Hematopoietic multipotent progenitor cell treated with erythropoietin and hydrocortisone succinate and interleukin-3 and kit ligand, for 6 days (in vitro differentiated cells): Measurements from ENCODE around the gene KLHL17.
A peak's percentile ranks its signal among the peaks of the same experiment; 100 is the strongest.
"Not testable (repeated sequence)": the region's sequence is repeated elsewhere in the genome, so short reads cannot be mapped to it uniquely, and the experiment has no call there.

Experiments used
- DNase-seq: peaks from one replicate; pipeline ENCODE4 v3.0.0-alpha.2; 2015

Gene KLHL17

DNA sequence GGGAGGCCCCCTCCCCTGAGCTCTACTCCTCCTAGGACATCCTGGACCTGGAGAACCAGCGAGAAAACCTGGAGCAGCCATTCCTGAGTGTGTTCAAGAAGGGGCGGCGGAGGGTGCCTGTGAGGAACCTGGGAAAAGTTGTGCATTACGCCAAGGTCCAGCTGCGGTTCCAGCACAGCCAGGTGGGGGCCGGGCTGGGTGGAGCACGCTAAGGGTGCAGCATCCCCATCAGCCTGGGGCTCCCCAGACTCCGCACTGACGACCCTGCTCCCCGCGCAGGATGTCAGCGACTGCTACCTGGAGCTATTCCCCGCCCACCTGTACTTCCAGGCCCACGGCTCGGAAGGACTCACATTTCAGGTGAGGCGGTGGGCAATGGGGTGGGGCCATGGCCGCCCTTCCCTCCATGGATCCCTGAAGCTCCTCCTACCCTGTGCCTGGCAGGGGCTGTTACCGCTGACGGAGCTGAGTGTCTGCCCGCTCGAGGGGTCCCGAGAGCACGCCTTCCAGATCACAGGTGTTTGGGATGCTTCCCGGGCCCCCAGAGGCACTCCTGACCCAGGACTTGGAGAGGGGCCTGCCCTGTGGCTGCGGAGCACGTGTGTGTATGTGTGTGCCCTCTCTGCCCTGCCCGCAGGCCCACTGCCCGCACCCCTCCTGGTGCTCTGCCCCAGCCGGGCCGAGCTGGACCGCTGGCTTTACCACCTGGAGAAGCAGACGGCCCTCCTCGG is 10.0 kb downstream of the KLHL17 start:
- DNase-seq: no peak

DNA sequence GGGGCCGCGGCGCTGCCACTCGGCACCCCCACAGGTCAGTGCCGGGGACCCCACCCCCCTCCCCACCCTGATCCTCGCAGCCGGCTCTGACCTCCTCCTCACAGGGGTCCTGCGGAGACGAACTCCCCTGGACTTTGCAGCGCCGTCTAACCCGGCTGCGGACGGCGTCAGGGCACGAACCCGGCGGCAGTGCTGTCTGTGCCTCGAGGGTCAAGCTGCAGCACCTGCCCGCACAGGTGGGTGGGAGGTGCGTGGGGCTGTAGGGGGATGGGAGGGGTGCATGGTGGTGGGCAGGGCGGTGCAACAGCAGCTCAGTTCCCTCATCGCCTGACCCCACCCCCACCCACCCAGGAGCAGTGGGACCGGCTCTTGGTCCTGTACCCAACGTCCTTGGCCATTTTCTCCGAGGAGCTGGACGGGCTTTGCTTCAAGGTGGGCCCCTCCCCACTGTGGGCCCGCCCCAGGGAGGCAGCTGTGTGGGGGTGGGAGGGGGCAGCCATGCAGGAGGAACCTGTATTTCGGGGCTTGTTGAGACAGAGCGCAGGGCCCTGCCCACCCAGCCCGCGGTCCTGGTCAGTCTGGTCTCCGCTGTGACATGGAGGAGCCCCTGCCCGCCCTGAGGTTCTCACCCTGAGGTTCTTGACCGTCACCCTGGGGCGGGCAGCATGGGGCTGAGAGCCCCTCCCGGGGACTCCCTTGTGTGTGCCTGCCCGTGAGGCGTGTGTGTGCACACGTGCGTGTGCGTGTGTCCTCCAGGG is 10.8 kb downstream of the KLHL17 start:
- DNase-seq: no peak

DNA sequence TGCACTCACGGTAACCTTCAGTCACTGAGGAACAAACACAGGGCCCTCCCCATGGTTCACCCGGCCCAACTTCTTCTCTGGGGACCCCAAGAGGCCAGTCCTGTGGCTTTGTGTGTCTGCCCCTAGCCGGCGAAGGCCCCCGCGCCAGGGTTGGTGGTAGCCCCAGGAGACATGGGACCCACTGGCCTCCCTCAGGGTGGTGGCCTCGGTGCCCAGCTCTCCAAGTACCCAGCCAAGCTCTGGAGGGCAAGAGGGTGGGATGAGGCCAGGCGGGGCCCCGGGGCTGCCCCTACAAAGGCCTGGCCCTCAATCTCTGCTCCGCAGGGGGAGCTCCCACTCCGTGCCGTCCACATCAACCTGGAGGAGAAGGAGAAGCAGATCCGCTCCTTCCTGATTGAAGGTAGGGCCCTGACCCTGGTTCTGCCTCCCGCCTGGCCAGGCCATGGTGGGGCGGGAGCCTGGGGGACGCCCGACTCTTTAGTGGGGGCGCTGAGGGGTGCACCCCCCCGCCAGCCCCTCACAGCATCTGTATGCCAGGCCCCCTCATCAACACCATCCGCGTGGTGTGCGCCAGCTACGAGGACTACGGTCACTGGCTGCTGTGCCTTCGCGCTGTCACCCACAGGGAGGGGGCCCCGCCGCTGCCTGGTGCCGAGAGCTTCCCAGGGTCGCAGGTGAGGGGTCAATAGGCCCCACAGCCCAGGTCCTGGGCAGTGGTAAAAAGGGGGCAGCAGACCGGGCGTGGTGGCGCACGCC is 11.5 kb downstream of the KLHL17 start:
- DNase-seq: no peak

DNA sequence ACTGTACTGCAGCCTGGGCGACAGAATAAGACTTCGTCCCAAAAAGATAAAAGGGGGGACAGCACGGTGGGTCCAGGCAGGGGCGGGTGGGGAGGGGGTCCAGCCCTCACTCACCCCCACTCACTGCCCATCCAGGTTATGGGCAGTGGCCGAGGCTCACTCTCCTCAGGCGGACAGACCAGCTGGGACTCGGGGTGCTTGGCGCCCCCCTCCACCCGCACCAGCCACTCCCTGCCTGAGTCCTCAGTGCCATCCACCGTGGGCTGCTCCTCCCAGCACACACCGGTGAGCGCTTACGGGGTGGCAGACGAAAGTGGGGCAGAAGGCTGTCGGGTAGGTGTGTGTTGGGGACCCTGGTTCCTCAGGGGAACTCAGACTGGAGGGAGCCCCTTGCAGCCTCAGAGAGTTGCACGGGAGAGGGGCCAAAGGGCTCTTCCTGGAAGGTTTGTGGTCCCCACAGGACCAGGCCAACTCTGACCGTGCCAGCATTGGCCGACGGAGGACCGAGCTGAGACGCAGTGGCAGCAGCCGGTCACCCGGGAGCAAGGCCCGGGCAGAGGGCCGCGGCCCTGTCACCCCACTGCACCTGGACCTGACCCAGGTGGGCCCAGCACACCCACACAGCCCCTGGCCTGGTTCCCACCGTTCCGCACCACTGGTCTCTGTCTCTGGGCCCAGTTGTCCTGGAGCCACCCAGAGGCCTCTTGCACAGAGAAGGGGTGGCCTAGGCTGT is 12.5 kb downstream of the KLHL17 start:
- no peak for DNase-seq

DNA sequence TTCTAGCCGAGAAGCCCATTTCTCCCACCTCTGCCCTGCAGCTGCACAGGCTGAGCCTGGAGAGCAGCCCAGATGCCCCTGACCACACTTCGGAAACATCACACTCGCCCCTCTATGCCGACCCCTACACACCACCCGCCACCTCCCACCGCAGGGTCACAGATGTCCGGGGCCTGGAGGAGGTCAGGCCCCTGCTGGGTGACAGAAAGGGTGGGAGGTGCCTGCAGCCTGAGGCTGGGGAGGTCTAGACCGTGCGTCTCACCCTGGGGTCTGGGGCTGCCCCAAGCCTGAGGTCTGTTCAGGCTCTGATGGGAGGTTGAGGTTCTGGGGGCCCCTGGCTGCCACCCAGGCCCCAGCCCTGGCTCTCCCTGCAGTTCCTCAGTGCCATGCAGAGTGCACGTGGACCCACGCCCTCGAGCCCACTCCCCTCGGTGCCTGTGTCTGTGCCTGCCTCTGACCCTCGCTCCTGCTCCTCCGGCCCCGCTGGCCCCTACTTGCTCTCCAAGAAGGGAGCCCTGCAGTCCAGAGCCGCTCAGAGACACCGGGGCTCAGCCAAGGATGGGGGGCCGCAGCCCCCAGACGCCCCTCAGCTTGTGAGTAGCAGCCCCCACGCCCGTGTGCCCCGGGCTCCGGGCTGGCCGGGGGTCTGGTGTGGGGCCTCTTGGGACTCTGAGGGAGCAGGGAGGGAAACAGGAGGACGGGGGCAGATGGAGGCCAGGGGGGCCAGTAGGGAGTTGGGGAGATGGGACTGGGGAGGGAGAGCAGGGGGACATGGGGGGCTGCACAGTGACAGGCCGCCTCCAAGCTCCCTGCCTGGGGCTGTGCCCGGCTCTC is 13.3 kb downstream of the KLHL17 start:
- no peak for DNase-seq

DNA sequence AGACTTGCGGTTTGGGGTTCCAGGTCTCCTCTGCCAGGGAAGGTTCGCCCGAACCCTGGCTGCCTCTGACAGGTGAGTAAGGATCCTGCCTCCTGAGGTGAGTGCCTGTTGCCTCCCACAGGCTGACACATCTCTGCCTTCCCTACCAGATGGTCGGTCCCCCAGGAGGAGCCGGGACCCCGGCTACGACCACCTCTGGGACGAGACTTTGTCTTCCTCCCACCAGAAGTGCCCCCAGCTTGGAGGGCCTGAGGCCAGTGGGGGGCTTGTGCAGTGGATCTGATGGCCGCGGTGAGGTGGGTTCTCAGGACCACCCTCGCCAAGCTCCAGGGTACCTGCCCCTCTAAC is 13.9 kb downstream of the KLHL17 start:
- DNase-seq: no peak

DNA sequence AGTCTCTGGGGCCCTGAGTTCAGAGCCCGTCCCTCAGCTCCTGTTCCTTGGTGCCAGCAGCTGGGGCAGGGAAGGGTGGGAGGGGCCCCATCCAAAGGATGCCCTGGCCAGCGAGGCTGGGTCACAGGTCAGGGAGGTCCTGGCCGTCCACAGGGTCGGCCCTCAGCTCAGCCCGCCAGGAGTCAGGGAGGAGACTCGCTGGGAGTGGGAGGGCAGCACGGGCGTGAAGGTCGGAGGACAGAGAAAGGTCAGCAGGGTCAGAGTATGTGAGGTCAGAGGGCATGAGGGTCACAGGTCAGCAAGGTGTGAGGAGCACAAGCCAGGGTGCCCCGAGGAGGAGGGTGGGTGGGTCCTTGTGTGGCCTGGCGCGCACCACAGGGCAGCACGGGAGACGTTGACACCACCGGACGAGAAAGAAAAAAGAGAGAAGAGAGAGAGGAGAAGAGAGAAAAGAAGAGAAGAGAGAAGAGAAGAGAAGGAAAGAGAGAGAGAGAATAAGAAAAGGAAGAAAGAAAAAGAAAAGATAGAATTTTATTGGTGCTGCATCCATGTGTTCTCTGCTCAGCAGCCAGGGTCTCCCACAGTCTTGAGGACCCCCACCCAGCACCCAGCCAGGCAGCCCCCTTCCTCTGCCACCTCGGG is 14.4 kb downstream of the KLHL17 start:
- no peak for DNase-seq

DNA sequence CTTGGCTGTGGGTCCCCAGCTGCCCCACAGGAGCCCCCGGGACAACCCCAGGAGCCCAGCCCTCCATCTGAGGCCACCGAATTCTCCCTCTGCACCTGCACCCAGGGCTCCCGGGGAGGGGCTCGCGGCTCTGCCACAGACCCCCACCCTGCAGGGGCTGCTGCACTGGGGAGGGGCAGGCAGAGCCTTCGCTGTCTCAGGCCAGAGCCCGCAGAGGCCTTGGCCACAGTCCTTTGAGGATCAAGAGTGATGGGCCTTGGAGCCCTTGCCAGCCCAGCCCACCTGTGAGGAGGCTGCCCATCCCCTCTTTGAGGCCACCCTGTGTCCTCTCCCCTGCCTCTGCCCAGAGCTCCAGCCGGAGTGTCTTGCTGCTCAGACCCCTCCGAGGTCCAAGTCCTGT is 15.0 kb downstream of the KLHL17 start:
- no peak for DNase-seq

DNA sequence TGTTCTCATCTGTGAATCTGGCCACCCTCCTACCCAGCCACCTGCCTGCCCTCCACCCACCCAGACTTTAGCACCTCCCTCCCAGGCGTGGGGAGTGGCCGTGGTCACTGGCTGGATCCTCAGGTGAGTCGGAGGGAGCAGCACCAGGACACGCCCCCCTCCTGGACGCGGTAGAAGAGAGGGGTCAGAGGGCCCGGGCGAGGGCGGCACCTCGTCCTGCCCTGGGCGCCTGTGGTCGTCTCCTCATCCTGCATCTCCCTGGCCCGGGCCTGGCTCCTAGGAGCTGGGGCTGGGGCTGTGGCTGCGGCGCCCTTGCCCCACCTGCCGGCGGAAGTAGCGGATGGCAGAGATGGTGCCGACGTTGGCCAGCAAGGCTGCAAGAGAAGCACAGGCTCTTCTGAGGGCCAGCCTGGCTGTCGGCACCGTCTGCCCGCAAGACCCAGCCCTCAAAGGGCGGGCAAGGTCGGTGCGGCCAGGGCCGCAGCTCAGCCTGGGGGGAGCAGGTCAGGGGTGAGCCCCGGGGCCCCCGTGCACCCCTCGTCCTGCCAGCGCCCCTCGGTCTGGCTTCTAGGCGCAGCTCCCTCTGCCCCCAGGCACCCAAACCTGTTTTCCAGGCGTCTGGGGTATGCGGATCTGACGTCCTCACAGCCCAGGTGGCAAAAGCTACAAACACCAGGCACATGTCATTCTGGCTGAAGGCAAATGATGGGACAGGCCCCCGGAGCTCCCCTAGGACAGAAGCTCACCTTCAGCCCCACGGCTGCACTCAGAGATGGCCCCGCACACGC is 15.7 kb downstream of the KLHL17 start:
- DNase-seq: peak; percentile 73

DNA sequence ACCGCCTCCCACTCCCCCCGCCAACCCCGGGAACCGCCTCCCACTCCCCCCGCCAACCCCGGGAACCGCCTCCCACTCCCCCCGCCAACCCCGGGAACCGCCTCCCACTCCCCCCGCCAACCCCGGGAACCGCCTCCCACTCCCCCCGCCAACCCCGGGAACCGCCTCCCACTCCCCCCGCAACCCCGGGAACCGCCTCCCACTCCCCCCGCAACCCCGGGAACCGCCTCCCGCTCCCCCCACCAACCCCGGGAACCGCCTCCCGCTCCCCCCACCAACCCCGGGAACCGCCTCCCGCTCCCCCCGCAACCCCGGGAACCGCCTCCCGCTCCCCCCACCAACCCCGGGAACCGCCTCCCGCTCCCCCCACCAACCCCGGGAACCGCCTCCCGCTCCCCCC is 16.4 kb downstream of the KLHL17 start:
- DNase-seq: not testable (repeated sequence)

DNA sequence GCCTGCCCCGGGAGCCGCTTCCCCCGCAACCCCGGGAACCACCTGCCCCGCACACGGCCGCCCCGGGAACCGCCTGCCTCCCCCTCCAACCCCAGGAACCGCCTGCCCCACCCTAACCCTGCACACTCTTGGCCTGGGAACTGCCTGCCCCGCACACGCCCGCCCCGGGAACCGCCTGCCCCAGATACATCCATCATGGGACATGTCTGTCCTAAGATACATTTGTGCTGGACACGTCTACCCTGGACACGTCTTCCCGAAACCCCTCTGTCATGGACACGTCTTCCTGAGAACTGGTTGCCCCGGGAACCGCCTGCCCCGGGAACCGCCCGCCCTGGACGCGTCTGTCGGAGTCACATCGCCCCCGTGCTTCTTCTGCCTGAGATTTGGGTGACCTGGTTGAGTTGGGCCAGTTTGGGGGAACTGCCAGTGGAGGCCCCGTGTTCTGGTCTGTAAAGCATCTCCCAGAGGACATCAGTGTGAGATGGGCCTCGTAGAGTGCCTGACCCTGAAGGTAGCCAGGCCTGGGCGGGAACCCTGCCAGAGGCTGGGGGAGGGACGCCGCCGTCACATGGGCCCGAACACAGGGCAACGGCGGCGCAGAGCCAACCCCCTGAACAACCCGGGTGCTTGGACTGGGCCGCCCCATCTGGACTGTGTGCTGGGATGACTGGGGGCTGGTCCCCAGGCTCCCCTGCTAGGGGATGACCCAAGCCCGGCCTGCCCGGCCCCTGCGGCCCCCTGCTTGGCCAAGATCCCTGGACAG is 17.9 kb downstream of the KLHL17 start:
- DNase-seq: no peak

DNA sequence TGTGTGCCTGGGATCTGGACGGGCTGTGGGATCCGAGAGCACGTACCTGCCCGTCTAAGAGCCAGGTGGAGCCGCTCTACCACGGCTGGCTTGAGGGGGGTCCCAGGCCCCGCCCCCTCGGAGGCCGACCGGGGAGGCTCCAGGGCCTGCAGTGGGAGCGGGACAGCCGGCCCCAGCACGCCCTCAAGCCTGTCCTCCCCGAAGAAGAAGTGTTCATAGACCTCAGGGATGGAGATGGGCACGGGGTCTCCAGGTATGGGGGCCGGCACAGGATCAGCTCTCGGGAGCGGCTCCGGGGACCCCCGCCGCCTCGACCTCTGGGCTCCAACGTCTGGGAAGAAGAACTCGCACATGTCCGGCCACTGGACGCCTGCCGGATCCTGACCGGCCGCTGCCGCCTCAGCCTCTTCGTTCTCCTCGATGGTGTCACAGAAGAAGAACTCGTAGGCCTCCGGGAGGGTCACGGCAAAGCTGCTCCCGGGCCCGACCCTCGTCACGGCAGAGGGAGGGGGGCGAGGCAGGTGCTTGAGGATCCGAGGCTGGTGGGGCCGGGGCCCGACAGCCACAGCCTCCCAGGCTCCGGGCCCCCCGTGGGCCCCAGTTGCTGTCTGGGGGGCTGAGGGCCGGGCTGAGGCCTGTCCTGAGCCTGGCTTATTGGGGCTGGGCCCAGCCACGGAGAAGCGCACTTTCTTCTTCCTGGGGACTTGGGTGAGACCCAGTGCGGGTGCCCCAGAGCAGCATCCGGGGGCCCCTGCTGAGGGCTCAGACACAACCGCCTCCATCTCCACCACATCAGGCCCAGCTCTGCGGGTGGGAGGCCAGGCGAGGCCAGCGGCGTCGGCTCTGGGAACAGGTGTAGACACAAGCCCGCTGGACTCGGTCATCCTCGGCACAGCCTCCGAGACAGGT is 18.7 kb downstream of the KLHL17 start:
- DNase-seq: no peak

DNA sequence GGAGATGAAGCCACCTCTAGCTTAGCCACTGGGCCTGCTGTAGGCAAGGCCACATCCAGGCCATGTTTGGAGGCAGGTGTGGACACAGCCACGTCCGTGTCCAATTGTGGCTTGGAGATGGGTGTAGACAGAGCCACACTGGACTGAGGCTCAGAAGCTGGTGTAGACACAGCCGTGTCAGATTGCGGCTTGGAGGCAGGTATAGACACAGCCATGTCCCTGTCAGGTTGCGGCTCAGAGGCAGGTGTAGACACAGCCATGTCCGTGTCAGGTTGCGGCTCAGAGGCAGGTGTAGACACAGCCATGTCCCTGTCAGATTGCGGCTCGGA is 19.3 kb downstream of the KLHL17 start:
- no peak for DNase-seq

DNA sequence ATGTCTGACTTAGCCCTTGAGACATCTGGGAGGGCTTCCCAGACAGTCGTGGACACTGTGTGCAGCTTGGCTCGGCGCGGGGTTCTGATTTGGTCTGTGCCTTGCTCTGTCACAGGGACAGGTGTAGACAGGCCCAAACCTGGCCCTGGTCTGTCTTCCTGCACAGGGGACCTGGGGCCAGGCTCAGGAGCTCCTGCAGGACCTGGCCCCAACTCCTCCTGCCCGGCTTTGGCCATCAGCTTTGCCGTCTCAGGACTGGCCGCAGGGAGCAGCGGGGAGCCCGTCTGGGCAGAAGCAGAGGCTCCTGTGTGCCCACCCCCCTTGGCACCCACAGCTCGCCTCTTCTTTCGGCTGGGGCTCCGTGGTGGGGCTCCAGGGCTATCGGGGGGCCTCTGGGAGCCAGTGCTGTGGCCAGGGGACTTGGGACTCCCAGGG is 19.8 kb downstream of the KLHL17 start:
- no peak for DNase-seq

DNA sequence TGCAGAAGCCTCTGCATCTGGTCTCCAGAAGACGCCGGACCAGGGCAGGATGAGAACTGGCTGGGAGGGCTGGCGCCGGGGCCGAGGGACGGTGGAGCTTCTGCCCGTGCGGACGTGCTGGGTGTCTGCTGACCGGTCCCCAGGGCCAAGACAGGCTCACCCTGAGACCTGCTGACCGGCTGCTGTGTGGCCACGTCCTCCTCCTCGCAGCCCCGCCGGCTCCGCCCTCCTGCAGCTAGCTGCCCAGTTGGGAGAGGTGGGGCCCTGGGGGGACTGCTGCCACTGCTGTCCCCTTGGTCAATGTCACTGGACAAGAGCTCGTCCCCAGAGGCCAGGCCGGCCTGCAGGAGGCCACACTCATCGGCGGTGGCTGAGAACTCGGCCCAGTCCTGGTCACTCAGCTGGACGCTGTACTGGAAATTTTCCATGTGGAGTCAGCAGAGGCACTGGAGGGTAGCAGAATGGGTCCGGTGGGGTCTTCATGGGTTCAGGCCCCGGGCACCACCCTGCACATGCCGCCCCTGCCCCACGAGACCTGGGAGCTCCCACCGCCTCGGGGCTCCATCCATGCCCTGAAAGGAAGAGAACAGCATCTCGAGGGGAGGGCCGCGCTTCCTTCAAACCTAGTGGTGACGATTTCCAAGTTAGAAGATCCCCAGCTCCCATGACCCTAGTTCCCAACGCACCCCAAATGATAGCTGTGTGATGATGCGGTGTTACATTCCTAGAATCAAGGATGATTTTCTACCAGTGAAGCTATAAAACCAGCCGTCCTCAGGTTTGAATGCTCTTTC is 20.4 kb downstream of the KLHL17 start:
- DNase-seq: no peak

DNA sequence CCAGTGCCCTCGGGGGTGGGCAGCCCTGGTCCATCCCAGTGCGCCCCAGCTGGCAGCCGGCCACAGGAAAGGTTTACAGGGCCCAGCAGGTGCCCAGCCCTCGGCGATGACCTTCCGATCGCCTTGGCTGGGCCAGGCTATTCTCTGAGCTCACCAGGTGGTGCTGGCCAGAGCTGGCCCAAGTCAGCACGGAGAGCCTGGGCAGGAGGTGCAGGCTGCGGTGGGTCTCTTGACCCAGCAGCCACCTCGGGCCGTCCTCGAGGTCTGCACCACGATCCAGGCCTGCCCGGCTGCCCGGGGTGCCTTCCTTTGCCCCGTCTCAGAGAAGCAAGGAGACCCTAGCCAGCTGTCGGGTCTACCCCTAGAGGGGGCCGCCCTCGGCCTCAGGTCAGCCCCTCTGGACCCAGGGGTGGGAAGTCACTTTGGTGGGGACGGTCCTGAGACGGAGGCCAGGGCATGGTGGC is 21.1 kb downstream of the KLHL17 start:
- no peak for DNase-seq

DNA sequence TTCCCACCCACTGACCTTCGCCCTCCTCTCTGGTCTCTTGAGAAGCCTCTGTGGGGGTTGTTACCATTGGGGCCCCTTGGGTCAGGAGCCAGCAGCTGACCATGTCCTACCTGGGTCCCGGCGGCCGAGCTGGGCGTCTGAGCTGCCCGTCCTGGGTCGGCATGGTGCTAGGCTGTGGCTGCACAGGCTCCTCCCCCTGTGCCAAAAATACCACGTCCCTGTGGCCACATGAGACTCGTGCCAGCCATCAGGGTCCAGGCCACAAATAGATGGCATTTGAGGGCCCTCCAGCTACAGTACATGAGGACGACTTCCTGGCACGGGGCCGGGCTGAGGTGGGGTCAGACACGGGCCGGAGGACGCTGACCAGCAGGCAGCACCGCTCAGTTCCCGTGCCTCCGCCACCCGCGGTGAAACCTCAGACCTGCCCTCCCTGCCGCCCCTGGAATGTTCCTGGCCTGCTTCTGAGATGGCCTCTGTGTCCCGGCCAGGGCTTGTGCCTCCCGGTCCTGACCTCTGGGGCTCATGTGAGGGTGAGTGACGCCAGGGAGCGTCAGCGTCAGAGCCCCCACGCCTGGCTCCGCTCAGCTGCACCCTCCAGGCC is 21.7 kb downstream of the KLHL17 start, which contains the start of gene PERM1:
Gene PERM1, minus strand, starts transcription at position 139 of the 604 bp plus-strand sequence. CDS start 1,064 bp downstream, outside the sequence.
- no peak for DNase-seq
